K562 (cell line): Measurements from ENCODE around the gene CYLD.

ENCODE experiments used
- BHLHE40 ChIP-seq: IDR thresholded peaks from 2 replicates; pipeline ENCODE4 v1.6.1; 2011; ENCODE audit warnings: low read length, improper control_type of control experiment
- CTCF ChIP-seq, 3 experiments: IDR thresholded peaks in 2 of 3; conservative IDR thresholded peaks in 1 of 3; 2 replicates each; pipeline ENCODE4 v1.5.1; 2011 to 2012; ENCODE audit warnings: low read length in 3 of 3, mild to moderate bottlenecking in 3 of 3, control low read depth in 2 of 3, improper control_type of control experiment in 1 of 3, inconsistent platforms in 1 of 3, low read depth in 1 of 3, mixed read lengths in 1 of 3, moderate library complexity in 1 of 3; ENCODE audit not compliant: insufficient read depth in 2 of 3
- RERE ChIP-seq: sonication (generic); formaldehyde crosslinking; IDR thresholded peaks from 2 replicates; pipeline ENCODE4 v1.8.0; 2023; ENCODE audit warnings: missing genetic modification reagents, mild to moderate bottlenecking, borderline replicate concordance
- SRSF7 ChIP-seq: fragments of 200-400 bp; formaldehyde crosslinking; optimal IDR thresholded peaks from 2 replicates; pipeline ENCODE3; 2017; ENCODE audit warnings: mild to moderate bottlenecking, low read depth, low read length
- TOE1 ChIP-seq, 2 experiments: fragments of 450-650 bp in 1 of 2; sonication (generic) in 1 of 2; formaldehyde crosslinking in 1 of 2; IDR thresholded peaks; 2 replicates each; pipeline versions ENCODE4 v1.7.1 to v1.8.0; 2016 to 2022; ENCODE audit warnings: borderline replicate concordance in 2 of 2, mild to moderate bottlenecking in 2 of 2, antibody characterized with exemption in 1 of 2, inconsistent platforms in 1 of 2, low read depth in 1 of 2, missing genetic modification reagents in 1 of 2, moderate library complexity in 1 of 2

- no peak for TF ChIP-seq BHLHE40
- no peak for TF ChIP-seq RERE
- no peak for TF ChIP-seq SRSF7
- TF ChIP-seq TOE1 (IDR thresholded peaks at IDR 0.05; ENCODE audit: borderline replicate concordance) = no peak
- TF ChIP-seq TOE1 (CRISPR knock-in tag; IDR thresholded peaks at IDR 0.05; ENCODE audit: borderline replicate concordance, low read depth) = no peak
- TF ChIP-seq CTCF (IDR thresholded peaks at IDR 0.05 in 2 of 3, conservative IDR thresholded peaks at IDR 0.05 in 1 of 3; ENCODE audit: insufficient read depth in 2 of 3, low read depth in 1 of 3, low read length in 3 of 3) = no peak
These were observed 29.9 kb upstream of the CYLD start for GRCh38 chr16:50711862-50712559.
